WERI-Rb-1 (cell line): ENCODE results near the gene PSPH.
"Not testable (repeated sequence)": the region's sequence is repeated elsewhere in the genome, so short reads cannot be mapped to it uniquely, and the experiment has no call there.

Experiments
- DNase-seq: peaks from one replicate; pipeline ENCODE4 v3.0.0-alpha.2; 2020
- H3K27ac ChIP-seq: fragments of 250-450 bp; sonication (Bioruptor Pico); 2 replicates; pipeline ENCODE4 v1.5.1; 2020; ENCODE audit warnings: mild to moderate bottlenecking, moderate library complexity
- H3K27me3 ChIP-seq: fragments of 250-450 bp; sonication (Bioruptor Pico); 2 replicates; pipeline ENCODE4 v1.5.1; 2021; ENCODE audit warnings: mild to moderate bottlenecking, low read depth, moderate library complexity; ENCODE audit not compliant: insufficient read depth, severe bottlenecking
- H3K36me3 ChIP-seq: fragments of 250-450 bp; sonication (Bioruptor Pico); 2 replicates; pipeline ENCODE4 v1.5.1; 2020; ENCODE audit warnings: mild to moderate bottlenecking, moderate library complexity
- H3K4me3 ChIP-seq: 2 replicates; pipeline ENCODE4 v1.5.1; 2011; ENCODE audit warnings: low read depth, mild to moderate bottlenecking, control low read depth, low read length
- H3K9me3 ChIP-seq: fragments of 250-450 bp; sonication (Bioruptor Pico); 2 replicates; pipeline ENCODE4 v1.5.1; 2021; ENCODE audit warnings: mild to moderate bottlenecking, moderate library complexity; ENCODE audit not compliant: severe bottlenecking
- CTCF ChIP-seq: IDR thresholded peaks from 2 replicates; pipeline ENCODE4 v1.5.1; 2011; ENCODE audit warnings: low read depth, mild to moderate bottlenecking, control low read depth, inconsistent platforms, low read length

The PSPH gene

GRCh38 chr7:56051339-56052191 is at the start of gene PSPH, which contains the start of gene CCT6A:
PSPH (minus strand) TSS chr7:56051444; CDS start chr7:56021212, 30,232 bp downstream.
CCT6A (plus strand) TSS chr7:56051765; CDS start chr7:56051849, 84 bp downstream.
- H3K27me3 ChIP-seq = no peaks in the 10 kb centered on the region
- H3K27ac ChIP-seq = peak within 1 kb of the TSS; percentile 94
- DNase-seq = peak; percentile 98
- no peaks in the 10 kb centered on the region for H3K9me3 ChIP-seq
- H3K36me3 ChIP-seq = peaks cover 45% of the 10 kb centered on the region
- no peak for TF ChIP-seq CTCF
- peak within 1 kb of the TSS; percentile 99 for H3K4me3 ChIP-seq

- Histone ChIP-seq H3K4me3 (no peak overlapping the region), H3K27ac (no peak overlapping the region), H3K36me3 (peaks cover 59% of the 10 kb centered on the region), H3K27me3 (no peaks in the 10 kb centered on the region), H3K9me3 (no peaks in the 10 kb centered on the region)
- no peak for DNase-seq
- TF ChIP-seq CTCF = no peak
Observed at GRCh38 chr7:56099653-56100052, 48.4 kb upstream of the PSPH start.

- not testable (repeated sequence) for DNase-seq, H3K9me3 ChIP-seq, H3K4me3 ChIP-seq, H3K27me3 ChIP-seq, H3K27ac ChIP-seq
- H3K36me3 ChIP-seq = peaks cover 46% of the 10 kb centered on the region
Observed at GRCh38 chr7:56098187-56099008, 47.2 kb upstream of the PSPH start.

- TF ChIP-seq CTCF = no peak
- no peak for DNase-seq
- H3K27me3 ChIP-seq = no peaks in the 10 kb centered on the region
- H3K27ac ChIP-seq = no peak overlapping the region
- H3K4me3 ChIP-seq = no peak overlapping the region
- H3K36me3 ChIP-seq = peaks cover 39% of the 10 kb centered on the region
- H3K9me3 ChIP-seq = no peaks in the 10 kb centered on the region
Observed at GRCh38 chr7:56097700-56098099, 46.5 kb upstream of the PSPH start.

GRCh38 chr7:56092789-56093531 is 41.7 kb upstream of the PSPH start, which contains the start of gene PHKG1:
PHKG1 (minus strand) TSS chr7:56092952; CDS start chr7:56088941, 4,011 bp downstream.
- Histone ChIP-seq H3K4me3 (no peak within 1 kb of the TSS), H3K9me3 (no peaks in the 10 kb centered on the region), H3K27me3 (no peaks in the 10 kb centered on the region), H3K36me3 (peaks cover 4% of the 10 kb centered on the region; the same call in 1 of the 2 replicates), H3K27ac (no peak within 1 kb of the TSS)
- peak; percentile 35 for DNase-seq
- peak; percentile 52 for TF ChIP-seq CTCF

- not testable (repeated sequence) for H3K4me3 ChIP-seq, H3K27me3 ChIP-seq, H3K36me3 ChIP-seq, DNase-seq, H3K9me3 ChIP-seq, H3K27ac ChIP-seq
Observed at GRCh38 chr7:56092388-56092787, 41.1 kb upstream of the PSPH start.
